HEK293 (cell line): ENCODE results near the gene ERBB2.

Experiments used
- CTCF ChIA-PET: fragments of 350-600 bp; formaldehyde crosslinking; extraction: SDS; loops from one replicate; lab custom pipeline; 2021; ENCODE audit warnings: antibody characterized with exemption; lab: Yijun Ruan, JAX
- POLR2A ChIA-PET: fragments of 300-600 bp; formaldehyde crosslinking; extraction: SDS; loops from one replicate; lab custom pipeline; 2020; ENCODE audit warnings: antibody characterized with exemption, inconsistent platforms; lab: Yijun Ruan, JAX
- H3K27ac ChIP-seq: fragments of 200-500 bp; sonication (Bioruptor generic); 2 replicates; pipeline ENCODE4 v1.5.1; 2014; ENCODE audit warnings: low read depth, low read length, control low read depth, inconsistent platforms; ENCODE audit errors: extremely low read depth
- H3K36me3 ChIP-seq, 2 experiments: fragments of 200-500 bp in 1 of 2; sonication (Bioruptor generic) in 1 of 2; 1 replicate in 1 of 2; 2 replicates in 1 of 2; pipeline ENCODE4 v1.5.1; 2014 to 2017; ENCODE audit warnings: inconsistent platforms in 2 of 2, low read length in 2 of 2; ENCODE audit not compliant: control insufficient read depth in 2 of 2, insufficient read depth in 1 of 2
- H3K4me1 ChIP-seq: fragments of 200-500 bp; sonication (Bioruptor generic); 2 replicates; pipeline ENCODE4 v1.5.1; 2014; ENCODE audit warnings: mild to moderate bottlenecking, low read length, inconsistent platforms; ENCODE audit not compliant: control insufficient read depth, insufficient read depth
- H3K4me3 ChIP-seq: 2 replicates; pipeline ENCODE4 v1.5.1; 2011; ENCODE audit warnings: low read depth, mild to moderate bottlenecking, control low read depth, low read length, moderate library complexity
- H3K9me3 ChIP-seq: fragments of 200-500 bp; sonication (Bioruptor generic); 2 replicates; pipeline ENCODE4 v1.5.1; 2014; ENCODE audit warnings: low read depth, low read length, inconsistent platforms; ENCODE audit not compliant: control insufficient read depth, insufficient read depth
- GFI1B ChIP-seq: fragments of 450-650 bp; formaldehyde crosslinking; IDR thresholded peaks from 2 replicates; pipeline ENCODE4 v1.5.1; 2016; ENCODE audit warnings: missing biosample characterization, missing genetic modification characterization
- GLIS1 ChIP-seq: fragments of 450-650 bp; formaldehyde crosslinking; IDR thresholded peaks from 2 replicates; pipeline ENCODE4 v1.5.1; 2016; ENCODE audit warnings: missing biosample characterization, missing genetic modification characterization
- GLIS2 ChIP-seq: fragments of 450-650 bp; formaldehyde crosslinking; IDR thresholded peaks from 2 replicates; pipeline ENCODE4 v1.5.1; 2016; ENCODE audit warnings: missing biosample characterization, missing genetic modification characterization
- IKZF3 ChIP-seq: fragments of 450-650 bp; IDR thresholded peaks from 2 replicates; pipeline ENCODE4 v1.5.0; 2018; ENCODE audit warnings: missing biosample characterization, mild to moderate bottlenecking, missing genetic modification characterization, moderate library complexity
- KLF17 ChIP-seq: fragments of 450-650 bp; formaldehyde crosslinking; IDR thresholded peaks from 2 replicates; pipeline ENCODE4 v1.5.1; 2016; ENCODE audit warnings: missing biosample characterization, missing genetic modification characterization
- PATZ1 ChIP-seq: fragments of 450-650 bp; formaldehyde crosslinking; IDR thresholded peaks from 2 replicates; pipeline ENCODE4 v1.5.1; 2016; ENCODE audit warnings: missing biosample characterization, missing genetic modification characterization
- ZBTB20 ChIP-seq: fragments of 450-650 bp; formaldehyde crosslinking; IDR thresholded peaks from 2 replicates; pipeline ENCODE4 v1.5.1; 2016; ENCODE audit warnings: missing biosample characterization, missing genetic modification characterization
- ZNF335 ChIP-seq: fragments of 450-650 bp; formaldehyde crosslinking; conservative IDR thresholded peaks from 2 replicates; pipeline ENCODE4 v1.5.1; 2016; ENCODE audit warnings: missing biosample characterization, missing genetic modification characterization
- ZNF354C ChIP-seq: fragments of 450-650 bp; formaldehyde crosslinking; IDR thresholded peaks from 2 replicates; pipeline ENCODE4 v1.5.1; 2016; ENCODE audit warnings: missing biosample characterization, missing genetic modification characterization, low read depth, borderline replicate concordance
- ZNF362 ChIP-seq: fragments of 450-650 bp; formaldehyde crosslinking; IDR thresholded peaks from 2 replicates; pipeline ENCODE4 v1.5.1; 2016; ENCODE audit warnings: missing biosample characterization, missing genetic modification characterization
- ZNF416 ChIP-seq: fragments of 450-650 bp; formaldehyde crosslinking; IDR thresholded peaks from 2 replicates; pipeline ENCODE4 v1.5.1; 2016; ENCODE audit warnings: missing biosample characterization, missing genetic modification characterization
- ZNF433 ChIP-seq: fragments of 450-650 bp; formaldehyde crosslinking; IDR thresholded peaks from 2 replicates; pipeline ENCODE4 v1.5.1; 2016; ENCODE audit warnings: missing biosample characterization, missing genetic modification characterization, low read depth
- ZNF501 ChIP-seq: fragments of 450-650 bp; formaldehyde crosslinking; IDR thresholded peaks from 2 replicates; pipeline ENCODE4 v1.5.1; 2016; ENCODE audit warnings: missing biosample characterization, missing genetic modification characterization
- ZNF555 ChIP-seq: fragments of 450-650 bp; formaldehyde crosslinking; conservative IDR thresholded peaks from 2 replicates; pipeline ENCODE4 v1.5.1; 2017; ENCODE audit warnings: missing biosample characterization, mild to moderate bottlenecking, missing genetic modification characterization, inconsistent platforms
- ZNF610 ChIP-seq: fragments of 450-650 bp; formaldehyde crosslinking; IDR thresholded peaks from 2 replicates; pipeline ENCODE4 v1.5.1; 2016; ENCODE audit warnings: missing biosample characterization, missing genetic modification characterization, borderline replicate concordance
- TF ChIP-seq, protein P1 (sequence below): fragments of 450-650 bp; formaldehyde crosslinking; IDR thresholded peaks from 2 replicates; pipeline ENCODE4 v1.5.1; 2016; ENCODE audit warnings: missing biosample characterization, missing genetic modification characterization
- TF ChIP-seq, protein P2 (sequence below): fragments of 450-650 bp; formaldehyde crosslinking; IDR thresholded peaks from 2 replicates; pipeline ENCODE4; 2016; ENCODE audit warnings: missing biosample characterization, missing genetic modification characterization
- TF ChIP-seq, protein P3 (sequence below): fragments of 450-650 bp; formaldehyde crosslinking; IDR thresholded peaks from 2 replicates; pipeline ENCODE4 v1.5.1; 2016; ENCODE audit warnings: missing biosample characterization, missing genetic modification characterization, borderline replicate concordance
- TF ChIP-seq, protein P4 (sequence below): fragments of 450-650 bp; formaldehyde crosslinking; IDR thresholded peaks from 2 replicates; pipeline ENCODE4 v1.5.1; 2016; ENCODE audit warnings: missing biosample characterization, missing genetic modification characterization

Gene ERBB2

DNA sequence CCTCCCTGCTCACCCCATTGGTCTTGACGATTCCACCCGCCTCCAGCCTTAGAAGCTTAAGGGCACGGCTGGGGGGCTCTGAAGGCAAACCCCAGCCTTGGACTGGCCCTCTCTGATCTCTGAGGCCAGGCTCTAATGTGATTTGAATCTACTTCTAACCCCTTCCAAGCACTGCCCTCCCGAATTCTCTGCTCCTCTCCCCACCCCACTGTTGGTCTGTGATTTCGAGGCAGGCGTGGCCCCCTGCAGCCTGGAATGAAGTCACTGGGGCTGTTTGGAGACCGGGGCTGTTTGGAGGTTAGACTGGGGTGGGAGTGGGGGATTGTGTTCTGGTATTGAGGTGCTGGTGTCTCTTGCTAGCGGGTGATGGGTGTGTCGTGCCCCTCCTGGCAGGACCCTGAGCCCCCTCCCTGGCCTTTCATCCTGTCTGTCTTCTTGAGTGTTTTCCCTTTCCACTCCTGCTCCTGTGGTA lies 40.1 kb downstream of the ERBB2 start:
- H3K4me3 ChIP-seq = peak overlapping the region; percentile 22
- CTCF ChIA-PET = interaction anchor here (0.6 to 1.2 kb wide), 4 partner anchors 9 to 118 kb away, joined by 3 to 6 read pairs (median 4); partner anchors contain the start of gene MIEN1
- POLR2A ChIA-PET = interaction anchor here (1.0 to 1.9 kb wide), 4 partner anchors 10 to 241 kb away, joined by 3 to 15 read pairs (median 4); partner anchors contain the start of genes ERBB2, MIEN1 and PSMD3
- TF ChIP-seq GFI1B (tag by site-specific recombination) (0 out of 2 replicates have a peak, but pooled peaks have one; percentile 13), ZNF362 (tag by site-specific recombination) (no peak), IKZF3 (no peak), PATZ1 (peak; percentile 87), KLF17 (tag by site-specific recombination) (no peak), ZNF501 (tag by site-specific recombination) (no peak), ZNF416 (tag by site-specific recombination) (no peak), ZNF335 (tag by site-specific recombination) (peak; percentile 48; the same call in 1 of the 2 replicates), ZNF610 (tag by site-specific recombination) (no peak), ZNF433 (tag by site-specific recombination) (no peak), ZNF555 (tag by site-specific recombination) (no peak), ZBTB20 (tag by site-specific recombination) (peak; percentile 55), GLIS1 (tag by site-specific recombination) (peak; percentile 97), ZNF354C (tag by site-specific recombination) (no peak), GLIS2 (tag by site-specific recombination) (peak; percentile 63; the same call in 1 of the 2 replicates)
- TF ChIP-seq, protein P1, sequence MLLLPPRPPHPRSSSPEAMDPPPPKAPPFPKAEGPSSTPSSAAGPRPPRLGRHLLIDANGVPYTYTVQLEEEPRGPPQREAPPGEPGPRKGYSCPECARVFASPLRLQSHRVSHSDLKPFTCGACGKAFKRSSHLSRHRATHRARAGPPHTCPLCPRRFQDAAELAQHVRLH = no peak
- TF ChIP-seq, protein P2, sequence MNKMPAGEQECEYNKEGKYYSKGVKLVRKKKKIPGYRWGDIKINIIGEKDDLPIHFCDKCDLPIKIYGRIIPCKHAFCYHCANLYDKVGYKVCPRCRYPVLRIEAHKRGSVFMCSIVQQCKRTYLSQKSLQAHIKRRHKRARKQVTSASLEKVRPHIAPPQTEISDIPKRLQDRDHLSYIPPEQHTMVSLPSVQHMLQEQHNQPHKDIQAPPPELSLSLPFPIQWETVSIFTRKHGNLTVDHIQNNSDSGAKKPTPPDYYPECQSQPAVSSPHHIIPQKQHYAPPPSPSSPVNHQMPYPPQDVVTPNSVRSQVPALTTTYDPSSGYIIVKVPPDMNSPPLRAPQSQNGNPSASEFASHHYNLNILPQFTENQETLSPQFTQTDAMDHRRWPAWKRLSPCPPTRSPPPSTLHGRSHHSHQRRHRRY (tag by site-specific recombination) = no peak
- TF ChIP-seq, protein P3, sequence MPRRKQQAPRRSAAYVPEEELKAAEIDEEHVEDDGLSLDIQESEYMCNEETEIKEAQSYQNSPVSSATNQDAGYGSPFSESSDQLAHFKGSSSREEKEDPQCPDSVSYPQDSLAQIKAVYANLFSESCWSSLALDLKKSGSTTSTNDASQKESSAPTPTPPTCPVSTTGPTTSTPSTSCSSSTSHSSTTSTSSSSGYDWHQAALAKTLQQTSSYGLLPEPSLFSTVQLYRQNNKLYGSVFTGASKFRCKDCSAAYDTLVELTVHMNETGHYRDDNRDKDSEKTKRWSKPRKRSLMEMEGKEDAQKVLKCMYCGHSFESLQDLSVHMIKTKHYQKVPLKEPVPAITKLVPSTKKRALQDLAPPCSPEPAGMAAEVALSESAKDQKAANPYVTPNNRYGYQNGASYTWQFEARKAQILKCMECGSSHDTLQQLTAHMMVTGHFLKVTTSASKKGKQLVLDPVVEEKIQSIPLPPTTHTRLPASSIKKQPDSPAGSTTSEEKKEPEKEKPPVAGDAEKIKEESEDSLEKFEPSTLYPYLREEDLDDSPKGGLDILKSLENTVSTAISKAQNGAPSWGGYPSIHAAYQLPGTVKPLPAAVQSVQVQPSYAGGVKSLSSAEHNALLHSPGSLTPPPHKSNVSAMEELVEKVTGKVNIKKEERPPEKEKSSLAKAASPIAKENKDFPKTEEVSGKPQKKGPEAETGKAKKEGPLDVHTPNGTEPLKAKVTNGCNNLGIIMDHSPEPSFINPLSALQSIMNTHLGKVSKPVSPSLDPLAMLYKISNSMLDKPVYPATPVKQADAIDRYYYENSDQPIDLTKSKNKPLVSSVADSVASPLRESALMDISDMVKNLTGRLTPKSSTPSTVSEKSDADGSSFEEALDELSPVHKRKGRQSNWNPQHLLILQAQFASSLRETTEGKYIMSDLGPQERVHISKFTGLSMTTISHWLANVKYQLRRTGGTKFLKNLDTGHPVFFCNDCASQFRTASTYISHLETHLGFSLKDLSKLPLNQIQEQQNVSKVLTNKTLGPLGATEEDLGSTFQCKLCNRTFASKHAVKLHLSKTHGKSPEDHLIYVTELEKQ (tag by site-specific recombination) = no peak
- TF ChIP-seq, protein P4, sequence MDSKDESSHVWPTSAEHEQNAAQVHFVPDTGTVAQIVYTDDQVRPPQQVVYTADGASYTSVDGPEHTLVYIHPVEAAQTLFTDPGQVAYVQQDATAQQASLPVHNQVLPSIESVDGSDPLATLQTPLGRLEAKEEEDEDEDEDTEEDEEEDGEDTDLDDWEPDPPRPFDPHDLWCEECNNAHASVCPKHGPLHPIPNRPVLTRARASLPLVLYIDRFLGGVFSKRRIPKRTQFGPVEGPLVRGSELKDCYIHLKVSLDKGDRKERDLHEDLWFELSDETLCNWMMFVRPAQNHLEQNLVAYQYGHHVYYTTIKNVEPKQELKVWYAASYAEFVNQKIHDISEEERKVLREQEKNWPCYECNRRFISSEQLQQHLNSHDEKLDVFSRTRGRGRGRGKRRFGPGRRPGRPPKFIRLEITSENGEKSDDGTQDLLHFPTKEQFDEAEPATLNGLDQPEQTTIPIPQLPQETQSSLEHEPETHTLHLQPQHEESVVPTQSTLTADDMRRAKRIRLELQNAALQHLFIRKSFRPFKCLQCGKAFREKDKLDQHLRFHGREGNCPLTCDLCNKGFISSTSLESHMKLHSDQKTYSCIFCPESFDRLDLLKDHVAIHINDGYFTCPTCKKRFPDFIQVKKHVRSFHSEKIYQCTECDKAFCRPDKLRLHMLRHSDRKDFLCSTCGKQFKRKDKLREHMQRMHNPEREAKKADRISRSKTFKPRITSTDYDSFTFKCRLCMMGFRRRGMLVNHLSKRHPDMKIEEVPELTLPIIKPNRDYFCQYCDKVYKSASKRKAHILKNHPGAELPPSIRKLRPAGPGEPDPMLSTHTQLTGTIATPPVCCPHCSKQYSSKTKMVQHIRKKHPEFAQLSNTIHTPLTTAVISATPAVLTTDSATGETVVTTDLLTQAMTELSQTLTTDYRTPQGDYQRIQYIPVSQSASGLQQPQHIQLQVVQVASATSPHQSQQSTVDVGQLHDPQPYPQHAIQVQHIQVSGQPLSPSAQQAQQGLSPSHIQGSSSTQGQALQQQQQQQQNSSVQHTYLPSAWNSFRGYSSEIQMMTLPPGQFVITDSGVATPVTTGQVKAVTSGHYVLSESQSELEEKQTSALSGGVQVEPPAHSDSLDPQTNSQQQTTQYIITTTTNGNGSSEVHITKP (tag by site-specific recombination) = peak; percentile 89
- H3K36me3 ChIP-seq = no peaks in the 10 kb centered on the region; a peak in 1 of 3 replicates
- peaks cover 24% of the 10 kb centered on the region for H3K4me1 ChIP-seq
- peak overlapping the region; percentile 76 for H3K27ac ChIP-seq
- H3K9me3 ChIP-seq = no peaks in the 10 kb centered on the region
